CD4-positive, alpha-beta T cell (primary cell): Measurements from ENCODE around the gene PLCB1. TPM values are rescaled to one million over a fixed set of nuclear protein-coding genes. Genes with fewer than 3 reads are reported as not detected.

Experiments used
- ATAC-seq: fragments of 200-7000 bp; cut with Tn5 transposase; one replicate; pipeline ENCODE4 v1.10.0; 2022; ENCODE audit warnings: mild to moderate bottlenecking; ENCODE audit not compliant: poor library complexity
- CTCF ChIA-PET: fragments of 350-600 bp; sonication (Branson Sonifier 250); formaldehyde crosslinking; loops from one replicate; lab custom pipeline; 2021; ENCODE audit warnings: antibody characterized with exemption, inconsistent platforms; lab: Charles Lee
- POLR2A ChIA-PET: fragments of 350-600 bp; sonication (Branson Sonifier 250); formaldehyde crosslinking; loops from one replicate; lab custom pipeline; 2021; ENCODE audit warnings: antibody characterized with exemption, inconsistent platforms; lab: Charles Lee
- DNase-seq, 14 experiments: peaks; one replicate each; pipeline ENCODE4 v3.0.0-alpha.2; 2013 to 2020; ENCODE audit warnings: mixed read lengths in 2 of 14
- H3K27ac ChIP-seq, 2 donors: one replicate each; pipeline versions ENCODE4 v1.5.1 to v1.7.0; 2013; ENCODE audit warnings: low read length in 2 of 2, low read depth in 1 of 2, mild to moderate bottlenecking in 1 of 2
- H3K27me3 ChIP-seq, 2 experiments: 1 replicate in 1 of 2; 2 replicates in 1 of 2; pipeline versions ENCODE4 v1.6.1 to v1.7.0; 2013; ENCODE audit warnings: low read length in 2 of 2, control low read depth in 1 of 2, mild to moderate bottlenecking in 1 of 2, moderate library complexity in 1 of 2; ENCODE audit not compliant: insufficient read depth in 2 of 2, control insufficient read depth in 1 of 2
- H3K36me3 ChIP-seq: one replicate; pipeline ENCODE4 v1.6.1; 2013; ENCODE audit warnings: low read length, control low read depth; ENCODE audit not compliant: insufficient read depth
- H3K4me1 ChIP-seq: one replicate; pipeline ENCODE4 v1.6.1; 2013; ENCODE audit warnings: low read length, control low read depth; ENCODE audit not compliant: insufficient read depth
- H3K4me3 ChIP-seq: one replicate; pipeline ENCODE4 v1.5.1; 2013; ENCODE audit warnings: mild to moderate bottlenecking, low read length, moderate library complexity
- H3K9me3 ChIP-seq, 2 experiments: 1 replicate in 1 of 2; 2 replicates in 1 of 2; pipeline versions ENCODE4 v1.6.1 to v1.7.0; 2013; ENCODE audit warnings: low read length in 2 of 2, mild to moderate bottlenecking in 2 of 2, control low read depth in 1 of 2, moderate library complexity in 1 of 2; ENCODE audit not compliant: control insufficient read depth in 1 of 2, insufficient read depth in 1 of 2
- H3K27ac Mint-ChIP-seq: one replicate; pipeline ENCODE4 v1.8.0; 2020; ENCODE audit warnings: mixed read lengths
- H3K27me3 Mint-ChIP-seq: one replicate; pipeline ENCODE4 v1.8.0; 2021; ENCODE audit warnings: mixed read lengths
- H3K36me3 Mint-ChIP-seq: one replicate; pipeline ENCODE4 v1.8.0; 2021; ENCODE audit warnings: low read depth, mixed read lengths
- H3K4me1 Mint-ChIP-seq: one replicate; pipeline ENCODE4 v1.8.0; 2021; ENCODE audit warnings: low read depth, mixed read lengths
- H3K4me3 Mint-ChIP-seq: one replicate; pipeline ENCODE4 v1.8.0; 2020; ENCODE audit warnings: mild to moderate bottlenecking, mixed read lengths
- H3K9me3 Mint-ChIP-seq: one replicate; pipeline ENCODE4 v1.8.0; 2020; ENCODE audit warnings: mixed read lengths
- CTCF ChIP-seq: fragments of 200-600 bp; IDR thresholded peaks from one replicate; pipeline ENCODE4 v1.8.0; 2022; ENCODE audit warnings: antibody characterized with exemption, mild to moderate bottlenecking
- intact Hi-C, 2 experiments: fragments of 100-400 bp; cut with DNase I in 1 of 2; cut with micrococcal nuclease in 1 of 2; formaldehyde crosslinking; loops; one replicate each; pipeline versions ENCODE4 v1.15.1 to v1.9.0; 2023 to 2025; cut with DNase I, micrococcal nuclease
- total RNA-seq, 174 experiments: library from RNA in 2 of 174; stranded (reverse) in 2 of 174; gene quantifications; one replicate each; pipeline ENCODE4 v1.2.3 and lab custom pipeline; 2021 to 2026

PLCB1 gene
- total RNA-seq, 2 experiments from 2014 or later, result 3.8 to 5.6 TPM

- intact Hi-C loops, result loop anchor here in 1 of 2 experiments (2.0 kb wide), 1 partner anchor 68 kb away; no protein-coding TSS in a partner anchor
- POLR2A ChIA-PET, result no interaction called here
- Histone ChIP-seq H3K36me3 (no peaks in the 10 kb centered on the region), H3K27ac (no peak overlapping the region), H3K9me3 (no peaks in the 10 kb centered on the region), H3K27me3 (no peaks in the 10 kb centered on the region), H3K4me3 (no peak overlapping the region), H3K4me1 (no peaks in the 10 kb centered on the region)
- Mint-ChIP-seq H3K27me3 (no peaks in the 10 kb centered on the region), H3K9me3 (no peaks in the 10 kb centered on the region), H3K4me1 (no peaks in the 10 kb centered on the region), H3K4me3 (no peak overlapping the region), H3K27ac (no peak overlapping the region), H3K36me3 (no peaks in the 10 kb centered on the region)
- DNase-seq (no peak), ATAC-seq (no peak)
- CTCF ChIA-PET, result no interaction called here
- no peak for TF ChIP-seq CTCF
Observed at GRCh38 chr20:8326899-8327298, 194.8 kb downstream of the PLCB1 start.

GRCh38 chr20:8328189-8328588, 196.1 kb downstream of the PLCB1 start:
- no peak for TF ChIP-seq CTCF
- POLR2A ChIA-PET, result no interaction called here
- no peak overlapping the region for H3K4me3 Mint-ChIP-seq
- H3K27ac Mint-ChIP-seq, result no peak overlapping the region
- Histone ChIP-seq H3K36me3 (no peaks in the 10 kb centered on the region), H3K9me3 (no peaks in the 10 kb centered on the region), H3K4me3 (no peak overlapping the region), H3K27ac (no peak overlapping the region), H3K27me3 (no peaks in the 10 kb centered on the region), H3K4me1 (no peaks in the 10 kb centered on the region)
- no peak for DNase-seq
- ATAC-seq, result no peak
- intact Hi-C loops, result no loop called here
- no peaks in the 10 kb centered on the region for H3K4me1 Mint-ChIP-seq
- H3K9me3 Mint-ChIP-seq, result no peaks in the 10 kb centered on the region
- no peaks in the 10 kb centered on the region for H3K27me3 Mint-ChIP-seq
- CTCF ChIA-PET, result no interaction called here
- no peaks in the 10 kb centered on the region for H3K36me3 Mint-ChIP-seq

GRCh38 chr20:8330319-8330784, 198.3 kb downstream of the PLCB1 start:
- DNase-seq, result no peak
- no peaks in the 10 kb centered on the region for H3K9me3 Mint-ChIP-seq
- intact Hi-C loops, result no loop called here
- H3K27me3 Mint-ChIP-seq, result no peaks in the 10 kb centered on the region
- ATAC-seq, result no peak
- ChIA-PET CTCF (no interaction called here), POLR2A (no interaction called here)
- H3K4me3 Mint-ChIP-seq, result no peak overlapping the region
- H3K27ac Mint-ChIP-seq, result no peak overlapping the region
- Histone ChIP-seq H3K4me1 (no peaks in the 10 kb centered on the region), H3K27me3 (no peaks in the 10 kb centered on the region), H3K36me3 (no peaks in the 10 kb centered on the region), H3K4me3 (no peak overlapping the region), H3K9me3 (no peaks in the 10 kb centered on the region), H3K27ac (no peak overlapping the region)
- no peaks in the 10 kb centered on the region for H3K36me3 Mint-ChIP-seq
- H3K4me1 Mint-ChIP-seq, result no peaks in the 10 kb centered on the region
- no peak for TF ChIP-seq CTCF
